Naive thymus-derived CD4-positive, alpha-beta T cell (primary cell): ENCODE measurements around the gene FAAP20. TPM values are rescaled to one million over a fixed set of nuclear protein-coding genes. Genes with fewer than 3 reads are reported as not detected.

Source experiments
- ATAC-seq: fragments of 150-1000 bp; cut with Tn5 transposase; 2 replicates; pipeline ENCODE4 v1.10.0; 2021; ENCODE audit warnings: mild to moderate bottlenecking, moderate library complexity
- CTCF ChIA-PET: fragments of 350-600 bp; sonication (Branson Sonifier 250); formaldehyde crosslinking; loops from one replicate; lab custom pipeline; 2021; ENCODE audit warnings: antibody characterized with exemption; lab: Charles Lee
- POLR2A ChIA-PET: fragments of 350-600 bp; sonication (Branson Sonifier 250); formaldehyde crosslinking; loops from one replicate; lab custom pipeline; 2021; ENCODE audit warnings: antibody characterized with exemption, inconsistent platforms; lab: Charles Lee
- DNase-seq, 9 donors: peaks; one replicate each; pipeline versions ENCODE4 v3.0.0 to v3.0.0-alpha.2; 2020 to 2022; ENCODE audit warnings: mixed read lengths in 1 of 9
- H3K27ac ChIP-seq: one replicate; pipeline ENCODE4 v1.7.0; 2013; ENCODE audit warnings: mild to moderate bottlenecking, low read depth, low read length, moderate library complexity
- H3K27me3 ChIP-seq, 2 donors: one replicate each; pipeline ENCODE4 v1.7.0; 2013; ENCODE audit warnings: low read length in 2 of 2, mild to moderate bottlenecking in 2 of 2, moderate library complexity in 2 of 2; ENCODE audit not compliant: control insufficient read depth in 2 of 2, insufficient read depth in 2 of 2
- H3K36me3 ChIP-seq, 3 experiments: 1 replicate in 2 of 3; 2 replicates in 1 of 3; pipeline ENCODE4 v1.7.0; 2013; ENCODE audit warnings: low read length in 3 of 3, mild to moderate bottlenecking in 3 of 3, moderate library complexity in 1 of 3; ENCODE audit not compliant: insufficient read depth in 3 of 3, control insufficient read depth in 2 of 3
- H3K4me1 ChIP-seq, 2 donors: one replicate each; pipeline ENCODE4 v1.7.0; 2013; ENCODE audit warnings: low read length in 2 of 2, mild to moderate bottlenecking in 2 of 2, moderate library complexity in 1 of 2; ENCODE audit not compliant: control insufficient read depth in 2 of 2, insufficient read depth in 2 of 2
- H3K4me3 ChIP-seq: 2 replicates; pipeline ENCODE4 v1.7.0; 2013; ENCODE audit warnings: mild to moderate bottlenecking, low read length
- H3K9me3 ChIP-seq, 3 experiments: 1 replicate in 2 of 3; 2 replicates in 1 of 3; pipeline ENCODE4 v1.7.0; 2013; ENCODE audit warnings: low read length in 3 of 3; ENCODE audit not compliant: control insufficient read depth in 2 of 3
- H3K27ac Mint-ChIP-seq, 9 donors: one replicate each; pipeline ENCODE4 v1.8.0; 2020 to 2022; ENCODE audit warnings: mixed read lengths in 9 of 9, mild to moderate bottlenecking in 8 of 9, moderate library complexity in 5 of 9, inconsistent platforms in 2 of 9
- H3K27me3 Mint-ChIP-seq, 5 donors: one replicate each; pipeline ENCODE4 v1.8.0; 2021 to 2022; ENCODE audit warnings: mixed read lengths in 5 of 5, mild to moderate bottlenecking in 1 of 5
- H3K36me3 Mint-ChIP-seq, 5 donors: one replicate each; pipeline ENCODE4 v1.8.0; 2020 to 2022; ENCODE audit warnings: mixed read lengths in 5 of 5, mild to moderate bottlenecking in 3 of 5, inconsistent platforms in 1 of 5
- H3K4me1 Mint-ChIP-seq, 7 donors: one replicate each; pipeline ENCODE4 v1.8.0; 2020 to 2022; ENCODE audit warnings: mixed read lengths in 7 of 7, mild to moderate bottlenecking in 3 of 7, inconsistent platforms in 1 of 7
- H3K4me3 Mint-ChIP-seq, 10 donors: one replicate each; pipeline ENCODE4 v1.8.0; 2020 to 2022; ENCODE audit warnings: mild to moderate bottlenecking in 10 of 10, mixed read lengths in 10 of 10, moderate library complexity in 6 of 10, inconsistent platforms in 2 of 10
- H3K9me3 Mint-ChIP-seq, 11 donors: one replicate each; pipeline ENCODE4 v1.8.0; 2020 to 2022; ENCODE audit warnings: mixed read lengths in 11 of 11, mild to moderate bottlenecking in 4 of 11, inconsistent platforms in 1 of 11, moderate library complexity in 1 of 11
- intact Hi-C, 2 donors: fragments of 100-400 bp; cut with micrococcal nuclease; formaldehyde crosslinking; loops; one replicate each; pipeline ENCODE4 v1.15.1; 2023
- polyA plus RNA-seq, 2 donors: library from polyadenylated mRNA; unstranded; fragments of 300-500 nt; fragmentation: Illumina TruSeq; gene quantifications; one replicate each; pipeline ENCODE4 v1.2.3, GENCODE V29; 2021
- total RNA-seq, 6 experiments: library from RNA in 5 of 6; stranded (reverse) in 5 of 6; gene quantifications; 1 replicate in 5 of 6; 2 replicates in 1 of 6; pipeline ENCODE4 v1.2.3 and lab custom pipeline; 2021 to 2026

Gene FAAP20
- total and polyA plus RNA-seq, 7 experiments from 2014 or later: 43.2 to 77.0 (median 55.7) TPM

DNA sequence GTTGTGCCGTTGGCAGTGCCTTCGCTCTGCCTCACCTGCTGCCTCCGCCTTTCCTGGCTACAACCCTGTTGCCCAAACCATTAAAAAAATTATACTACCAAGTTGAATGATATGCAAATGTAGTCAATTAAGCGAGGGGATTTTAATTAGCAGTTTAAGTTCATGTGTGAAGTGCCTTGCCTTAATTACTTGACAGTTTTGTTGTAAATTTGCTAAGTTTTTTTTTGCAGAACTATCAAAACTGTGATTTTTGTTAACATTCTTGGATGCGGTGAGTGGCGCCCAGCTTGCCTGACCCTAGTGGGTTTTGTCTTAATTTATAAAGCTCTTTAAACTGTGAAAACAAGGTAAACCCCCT is 44.4 kb upstream of the FAAP20 start:
- H3K27me3 ChIP-seq: no peaks in the 10 kb centered on the region
- ATAC-seq (no peak), DNase-seq (no peak)
- H3K27ac Mint-ChIP-seq: peak overlapping the region in 8 of 9 donors; percentile 82 to 97 (median 91)
- H3K36me3 ChIP-seq: peaks cover 0 to 14% (median 2%) of the 10 kb centered on the region in 3 experiments
- H3K27me3 Mint-ChIP-seq: no peaks in the 10 kb centered on the region
- H3K27ac ChIP-seq: peak overlapping the region; percentile 78
- H3K9me3 Mint-ChIP-seq: peaks cover 0 to 9% (median 0%) of the 10 kb centered on the region in 11 donors
- peaks cover 0 to 26% (median 17%) of the 10 kb centered on the region in 5 donors for H3K36me3 Mint-ChIP-seq
- no peaks in the 10 kb centered on the region for H3K9me3 ChIP-seq
- H3K4me1 Mint-ChIP-seq: peaks cover 72 to 91% (median 83%) of the 10 kb centered on the region in 7 donors
- H3K4me1 ChIP-seq: peaks cover 62 to 96% of the 10 kb centered on the region in 2 donors
- H3K4me3 ChIP-seq: no peak overlapping the region
- intact Hi-C loops: no loop called here
- peak overlapping the region in 9 of 10 donors; percentile 36 to 98 (median 74) for H3K4me3 Mint-ChIP-seq
- ChIA-PET CTCF (interaction anchor here (1.0 to 1.2 kb wide), 2 partner anchors 10 to 15 kb away, joined by 3 read pairs; no protein-coding TSS in a partner anchor), POLR2A (interaction anchor here (0.6 to 10.6 kb wide), 3 partner anchors 9 to 39 kb away, joined by 4 to 99 read pairs (median 6); partner anchors contain the start of gene SKI)

DNA sequence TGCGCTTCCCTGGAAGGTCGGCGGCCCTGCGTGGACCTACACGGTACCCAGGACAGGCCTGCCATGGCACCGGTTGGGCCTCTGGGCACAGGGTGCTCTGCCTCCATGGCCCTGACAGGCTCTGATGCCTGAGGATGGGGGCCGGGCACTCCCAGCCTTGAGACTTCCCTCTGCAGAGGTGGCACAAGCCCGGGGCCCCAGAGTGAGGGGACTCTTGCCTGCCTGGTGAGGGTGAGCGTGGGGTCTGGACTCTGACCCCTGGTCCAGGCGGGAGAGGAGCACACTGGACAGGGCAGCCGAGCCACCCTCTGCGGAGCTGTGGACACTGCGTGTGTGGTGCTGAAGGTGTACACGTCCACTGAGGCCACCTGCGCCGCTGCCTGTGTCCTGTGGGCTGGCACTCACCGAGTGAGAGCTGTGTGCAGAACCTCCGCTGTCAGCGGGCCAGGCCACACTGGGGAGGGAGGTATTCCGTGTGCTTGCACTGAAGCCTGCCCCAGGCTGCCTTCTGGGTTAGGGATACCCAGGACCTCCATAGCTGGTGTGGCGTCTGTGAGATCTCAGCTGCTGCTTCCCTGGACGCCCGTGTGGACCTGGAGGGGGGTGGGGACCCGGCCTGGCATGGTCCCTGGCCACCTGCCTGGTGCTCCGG is 43.9 kb upstream of the FAAP20 start:
- peaks cover 0 to 14% (median 2%) of the 10 kb centered on the region in 3 experiments for H3K36me3 ChIP-seq
- ChIA-PET CTCF (no interaction called here), POLR2A (interaction anchor here (0.6 to 10.6 kb wide), 4 partner anchors 8 to 39 kb away, joined by 4 to 244 read pairs (median 52); partner anchors contain the start of gene SKI)
- H3K4me1 Mint-ChIP-seq: peaks cover 72 to 91% (median 82%) of the 10 kb centered on the region in 7 donors
- H3K9me3 ChIP-seq: no peaks in the 10 kb centered on the region
- H3K27me3 Mint-ChIP-seq: no peaks in the 10 kb centered on the region
- no peak for ATAC-seq
- peaks cover 0 to 9% (median 0%) of the 10 kb centered on the region in 11 donors for H3K9me3 Mint-ChIP-seq
- DNase-seq: peak in 1 of 9 donors; percentile 13
- H3K4me3 ChIP-seq: peak overlapping the region; percentile 47
- H3K4me3 Mint-ChIP-seq: peak overlapping the region in 7 of 10 donors; percentile 48 to 98 (median 85)
- peak overlapping the region; percentile 78 for H3K27ac ChIP-seq
- peak overlapping the region in 7 of 9 donors; percentile 17 to 97 (median 93) for H3K27ac Mint-ChIP-seq
- intact Hi-C loops: no loop called here
- peaks cover 67 to 98% of the 10 kb centered on the region in 2 donors for H3K4me1 ChIP-seq
- H3K27me3 ChIP-seq: no peaks in the 10 kb centered on the region
- H3K36me3 Mint-ChIP-seq: peaks cover 0 to 22% (median 14%) of the 10 kb centered on the region in 5 donors

DNA sequence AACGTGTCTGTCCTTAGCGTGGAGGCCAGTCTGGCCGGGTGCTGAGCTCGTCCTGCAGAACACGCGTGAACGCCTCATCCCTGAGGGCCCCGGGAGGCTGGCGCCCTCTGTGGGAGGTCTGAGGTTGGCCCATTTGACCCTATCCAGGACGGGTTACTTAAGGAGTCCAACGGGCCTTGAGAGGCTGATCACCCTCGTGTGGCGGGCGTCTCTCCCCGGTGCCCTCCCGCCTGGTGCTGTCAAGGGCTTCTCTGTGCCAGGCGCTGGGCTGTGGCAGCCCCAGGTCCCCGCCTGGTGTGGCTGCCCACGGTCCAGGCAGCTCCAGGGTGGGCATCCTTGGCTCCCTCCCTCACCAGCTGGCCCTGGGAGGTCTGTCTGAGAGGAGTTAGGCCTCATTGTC is 43.2 kb upstream of the FAAP20 start:
- peak overlapping the region; percentile 73 to 98 (median 88) for H3K4me3 Mint-ChIP-seq

DNA sequence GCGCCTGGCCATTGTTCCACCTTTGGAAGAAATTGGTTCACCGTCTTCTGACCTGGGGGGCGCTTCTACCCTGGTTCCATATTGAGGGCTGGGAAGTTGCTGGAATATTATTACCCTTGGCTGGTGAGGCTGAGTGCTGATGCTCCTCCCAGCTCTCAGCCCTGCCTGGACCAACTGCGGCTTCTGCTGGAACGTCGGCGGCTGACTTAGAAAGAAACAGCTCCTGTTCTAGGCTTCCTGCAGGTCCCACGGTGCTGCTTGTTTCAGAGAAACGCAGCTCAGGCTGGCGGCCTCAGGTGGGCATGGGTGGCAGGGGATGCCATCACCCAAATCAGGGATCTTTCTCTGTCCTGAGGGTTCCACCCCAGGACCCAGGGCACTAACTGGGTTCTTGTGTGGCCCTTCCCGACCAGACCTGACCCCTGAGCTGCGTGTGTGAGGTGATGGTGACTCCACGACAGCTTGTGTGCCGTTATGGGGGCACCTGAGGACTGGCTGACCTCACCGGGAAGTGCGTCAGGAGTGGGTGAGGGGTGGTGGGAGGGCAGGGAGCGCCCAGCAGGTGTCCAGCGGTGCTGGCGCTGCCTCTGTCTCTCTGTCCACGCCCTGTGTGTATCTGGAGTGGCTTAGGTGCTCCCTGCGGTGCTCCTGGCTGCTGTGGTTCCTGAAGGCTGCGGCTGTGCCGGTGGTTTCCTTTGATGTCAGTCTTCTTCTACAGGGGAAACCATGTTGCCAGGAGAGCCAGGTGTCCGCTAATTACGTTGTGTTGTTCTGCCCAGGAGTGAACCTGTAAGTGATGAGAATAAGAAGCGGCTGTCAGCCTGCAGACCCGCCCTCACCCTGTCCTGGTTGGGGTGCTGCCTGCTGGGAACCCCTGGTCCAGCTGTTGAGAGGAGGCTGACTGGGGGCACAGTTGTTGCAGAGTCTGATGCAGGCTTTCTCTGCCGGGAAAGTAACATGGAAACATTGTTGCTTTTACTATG is 42.4 kb upstream of the FAAP20 start:
- peak in 7 of 9 donors; percentile 59 to 76 (median 68) for DNase-seq
- Histone ChIP-seq H3K4me1 (peaks cover 81 to 90% of the 10 kb centered on the region in 2 donors), H3K27me3 (no peaks in the 10 kb centered on the region), H3K36me3 (peaks cover 0 to 5% (median 2%) of the 10 kb centered on the region in 3 experiments), H3K9me3 (no peaks in the 10 kb centered on the region), H3K27ac (peak overlapping the region; percentile 78), H3K4me3 (peak overlapping the region; percentile 47)
- Mint-ChIP-seq H3K36me3 (peaks cover 0 to 18% (median 6%) of the 10 kb centered on the region in 5 donors), H3K27me3 (no peaks in the 10 kb centered on the region), H3K4me3 (peak overlapping the region; percentile 73 to 98 (median 88)), H3K9me3 (peaks cover 0 to 9% (median 0%) of the 10 kb centered on the region in 11 donors), H3K27ac (peak overlapping the region; percentile 78 to 99 (median 96)), H3K4me1 (peaks cover 72 to 90% (median 77%) of the 10 kb centered on the region in 7 donors)
- POLR2A ChIA-PET: interaction anchor here (0.7 to 10.6 kb wide), 4 partner anchors 7 to 74 kb away, joined by 3 to 244 read pairs (median 51); partner anchors contain the start of gene SKI
- intact Hi-C loops: no loop called here
- CTCF ChIA-PET: interaction anchor here (0.6 to 1.8 kb wide), 3 partner anchors 25 to 64 kb away, joined by 3 to 4 read pairs (median 3); partner anchors contain the start of gene FAAP20
- peak; percentile 22 for ATAC-seq

More for the DNA sequence above, 43.2 kb upstream of the FAAP20 start:
- H3K27ac ChIP-seq: peak overlapping the region; percentile 78
- H3K27me3 ChIP-seq: no peaks in the 10 kb centered on the region
- Mint-ChIP-seq H3K27me3 (no peaks in the 10 kb centered on the region), H3K9me3 (peaks cover 0 to 9% (median 0%) of the 10 kb centered on the region in 11 donors), H3K27ac (peak overlapping the region; percentile 78 to 99 (median 96)), H3K4me1 (peaks cover 74 to 91% (median 81%) of the 10 kb centered on the region in 7 donors), H3K36me3 (peaks cover 0 to 20% (median 11%) of the 10 kb centered on the region in 5 donors)
- DNase-seq (no peak), ATAC-seq (no peak)
- peak overlapping the region; percentile 47 for H3K4me3 ChIP-seq
- intact Hi-C loops: no loop called here
- no peaks in the 10 kb centered on the region for H3K9me3 ChIP-seq
- peaks cover 0 to 12% (median 2%) of the 10 kb centered on the region in 3 experiments for H3K36me3 ChIP-seq
- peaks cover 74 to 98% of the 10 kb centered on the region in 2 donors for H3K4me1 ChIP-seq
- CTCF ChIA-PET: interaction anchor here (1.5 to 1.8 kb wide), 2 partner anchors 43 to 63 kb away, joined by 3 to 4 read pairs; partner anchors contain the start of gene FAAP20
- POLR2A ChIA-PET: interaction anchor here (0.7 to 10.6 kb wide), 4 partner anchors 7 to 73 kb away, joined by 3 to 244 read pairs (median 51); partner anchors contain the start of gene SKI

DNA sequence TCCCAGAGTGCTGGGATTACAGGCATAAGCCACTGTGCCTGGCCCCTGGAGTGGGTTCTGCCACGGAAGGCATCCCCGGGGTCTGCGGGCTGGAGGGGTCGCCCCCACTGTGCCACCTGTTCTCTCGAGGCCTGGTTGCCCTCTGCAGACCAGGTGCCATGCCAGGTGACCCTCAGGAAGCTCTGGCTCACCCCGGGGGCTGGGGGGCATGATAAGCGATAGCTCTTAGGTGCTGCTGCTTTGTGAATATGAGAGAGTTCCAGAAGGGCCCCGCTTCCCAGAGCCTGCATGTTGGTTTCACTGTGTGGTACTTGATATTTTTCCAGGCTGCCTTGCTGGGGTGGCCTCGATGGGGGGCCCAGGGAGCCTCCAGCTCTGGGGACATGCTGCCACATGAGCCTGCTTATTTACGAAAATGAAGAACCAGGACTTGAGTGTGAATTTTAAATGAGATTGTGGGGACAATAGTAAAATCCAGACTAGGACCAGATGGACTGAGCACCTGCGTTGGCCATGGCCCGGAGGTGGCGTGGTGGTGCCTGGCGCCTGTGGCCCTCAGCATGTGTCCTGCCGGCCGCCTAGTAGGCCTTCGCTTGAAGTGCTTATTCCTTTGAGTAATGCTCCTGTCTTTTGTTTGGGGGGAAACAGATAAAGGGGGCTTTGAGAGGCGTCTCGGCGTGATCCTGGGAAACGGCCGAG is 40.9 kb upstream of the FAAP20 start:
- Histone ChIP-seq H3K36me3 (peaks cover 0 to 12% (median 0%) of the 10 kb centered on the region in 3 experiments), H3K4me3 (peak overlapping the region; percentile 25), H3K9me3 (no peaks in the 10 kb centered on the region), H3K4me1 (peaks cover 77 to 86% of the 10 kb centered on the region in 2 donors), H3K27me3 (no peaks in the 10 kb centered on the region), H3K27ac (peak overlapping the region; percentile 78)
- peaks cover 0 to 19% (median 4%) of the 10 kb centered on the region in 5 donors for H3K36me3 Mint-ChIP-seq
- H3K27ac Mint-ChIP-seq: peak overlapping the region; percentile 69 to 99 (median 96)
- POLR2A ChIA-PET: interaction anchor here (1.2 to 10.1 kb wide), 8 partner anchors 18 to 79 kb away, joined by 5 to 244 read pairs (median 10); partner anchors contain the start of gene FAAP20
- H3K9me3 Mint-ChIP-seq: peaks cover 0 to 12% (median 0%) of the 10 kb centered on the region in 11 donors
- no peaks in the 10 kb centered on the region for H3K27me3 Mint-ChIP-seq
- CTCF ChIA-PET: interaction anchor here (1.2 to 1.9 kb wide), 3 partner anchors 20 to 71 kb away, joined by 3 to 5 read pairs (median 4); partner anchors contain the start of gene FAAP20
- peaks cover 62 to 83% (median 72%) of the 10 kb centered on the region in 7 donors for H3K4me1 Mint-ChIP-seq
- intact Hi-C loops: no loop called here
- H3K4me3 Mint-ChIP-seq: peak overlapping the region; percentile 63 to 99 (median 86)
- no peak for DNase-seq
- ATAC-seq: no peak
